Subcutaneous adipose tissue (tissue), 4 donors: ENCODE results near the gene NT5DC4. TPM values are rescaled to one million over a fixed set of nuclear protein-coding genes. Genes with fewer than 3 reads are reported as not detected.

Source experiments
- CTCF ChIP-seq: fragments of 450-650 bp; IDR thresholded peaks from one replicate; pipeline ENCODE4 v1.5.1; 2016; ENCODE audit warnings: low read depth, mild to moderate bottlenecking, control low read depth, antibody characterized with exemption, moderate library complexity
- total RNA-seq, 4 donors: library from RNA; depleted of rRNA; stranded (reverse); fragments of >200 nt; gene quantifications; one replicate each; pipeline ENCODE4 v1.1.0, GENCODE V29; 2016

Gene NT5DC4
- total RNA-seq, 4 donors from 2014 or later, result not detected

- no peak for TF ChIP-seq CTCF
These were observed 9.7 kb upstream of the NT5DC4 start for GRCh38 chr2:112710956-112711750.

- TF ChIP-seq CTCF, result no peak
These were observed 8.4 kb upstream of the NT5DC4 start for GRCh38 chr2:112712465-112712864.

- no peak for TF ChIP-seq CTCF
These were observed 7.8 kb upstream of the NT5DC4 start for GRCh38 chr2:112712903-112713584.

- TF ChIP-seq CTCF, result no peak
These were observed 7.3 kb upstream of the NT5DC4 start for GRCh38 chr2:112713585-112713925.

- no peak for TF ChIP-seq CTCF
These were observed 6.9 kb upstream of the NT5DC4 start for GRCh38 chr2:112713926-112714325.

GRCh38 chr2:112714331-112714730 lies 6.5 kb upstream of the NT5DC4 start:
- TF ChIP-seq CTCF, result no peak

- no peak for TF ChIP-seq CTCF
These were observed 5.8 kb upstream of the NT5DC4 start for GRCh38 chr2:112714836-112715631.
